OCI-LY1 (cell line): Measurements from ENCODE around the gene SUCNR1.

Experiments used
- H2AFZ ChIP-seq: fragments of 200-600 bp; sonication (generic), shearing (Covaris generic); 2 replicates; pipeline ENCODE4 v1.6.0; 2014; ENCODE audit warnings: antibody characterized with exemption, mild to moderate bottlenecking, low read length
- H3F3A ChIP-seq: fragments of 200-600 bp; sonication (generic), shearing (Covaris generic); 2 replicates; pipeline ENCODE4 v1.6.0; 2014; ENCODE audit warnings: mild to moderate bottlenecking, antibody characterized with exemption, low read length, moderate library complexity; ENCODE audit not compliant: insufficient read depth
- H3K27ac ChIP-seq: fragments of 200-600 bp; sonication (generic); 2 replicates; pipeline ENCODE4 v1.5.1; 2014; ENCODE audit warnings: low read length, mixed run types, mild to moderate bottlenecking, low read depth; ENCODE audit not compliant: poor library complexity, severe bottlenecking
- H3K27me3 ChIP-seq: fragments of 200-600 bp; sonication (generic); 2 replicates; pipeline ENCODE4 v1.6.0; 2014; ENCODE audit warnings: antibody characterized with exemption, mild to moderate bottlenecking, low read length, moderate library complexity; ENCODE audit not compliant: insufficient read depth
- H3K36me3 ChIP-seq: fragments of 200-600 bp; sonication (generic); 2 replicates; pipeline ENCODE4 v1.6.1; 2014; ENCODE audit warnings: mild to moderate bottlenecking, antibody characterized with exemption, low read length, moderate library complexity, mixed read lengths; ENCODE audit not compliant: insufficient read depth
- H3K4me1 ChIP-seq: fragments of 200-600 bp; sonication (generic); 2 replicates; pipeline ENCODE4 v1.5.1; 2014; ENCODE audit warnings: mild to moderate bottlenecking, low read length, moderate library complexity; ENCODE audit not compliant: insufficient read depth, severe bottlenecking
- H3K4me2 ChIP-seq: fragments of 200-600 bp; sonication (generic), shearing (Covaris generic); 2 replicates; pipeline ENCODE4 v1.6.1; 2014; ENCODE audit warnings: low read length
- H3K4me3 ChIP-seq: fragments of 200-600 bp; sonication (generic); 2 replicates; pipeline ENCODE4 v1.5.1; 2014; ENCODE audit warnings: low read length, low read depth, mild to moderate bottlenecking, mixed read lengths; ENCODE audit not compliant: poor library complexity, severe bottlenecking
- H3K79me2 ChIP-seq: fragments of 200-600 bp; shearing (Covaris generic); 2 replicates; pipeline ENCODE4 v1.6.1; 2016; ENCODE audit warnings: mixed run types, low read length, mixed read lengths; ENCODE audit not compliant: insufficient read depth
- H3K9ac ChIP-seq: fragments of 200-600 bp; sonication (generic), shearing (Covaris generic); 2 replicates; pipeline ENCODE4 v1.6.1; 2014; ENCODE audit warnings: mild to moderate bottlenecking, low read length, mixed read lengths
- H3K9me2 ChIP-seq: fragments of 200-600 bp; sonication (generic), shearing (Covaris generic); 2 replicates; pipeline ENCODE4 v1.6.1; 2014; ENCODE audit warnings: low read depth, mild to moderate bottlenecking, low read length, mixed read lengths
- H3K9me3 ChIP-seq: fragments of 200-600 bp; shearing (Covaris generic); 2 replicates; pipeline ENCODE4 v1.6.1; 2014; ENCODE audit warnings: low read length, mixed read lengths
- H4K20me1 ChIP-seq: fragments of 200-600 bp; sonication (generic), shearing (Covaris generic); 2 replicates; pipeline ENCODE4 v1.6.0; 2016; ENCODE audit warnings: mild to moderate bottlenecking, low read length; ENCODE audit not compliant: insufficient read depth
- CTCF ChIP-seq: fragments of 200-600 bp; sonication (generic), shearing (Covaris generic); IDR thresholded peaks from 2 replicates; pipeline ENCODE4 v1.5.1; 2017; ENCODE audit warnings: mild to moderate bottlenecking, antibody characterized with exemption, low read length, moderate library complexity, mixed read lengths
- EZH2 ChIP-seq: fragments of 200-600 bp; sonication (generic), shearing (Covaris generic); IDR thresholded peaks from 2 replicates; pipeline ENCODE4 v1.8.0; 2017; ENCODE audit warnings: borderline replicate concordance, mixed run types, mild to moderate bottlenecking, antibody characterized with exemption, low read length, moderate library complexity, mixed read lengths

The SUCNR1 gene

GRCh38 chr3:151890721-151891141 is 17.3 kb downstream of the SUCNR1 start:
- Histone ChIP-seq H3K9me3 (no peaks in the 10 kb centered on the region), H3K4me1 (no peaks in the 10 kb centered on the region), H3K9ac (no peak overlapping the region), H4K20me1 (no peaks in the 10 kb centered on the region), H3K27ac (no peak overlapping the region), H3F3A (no peaks in the 10 kb centered on the region), H3K36me3 (no peaks in the 10 kb centered on the region), H3K4me3 (no peak overlapping the region), H2AFZ (no peak overlapping the region), H3K9me2 (no peaks in the 10 kb centered on the region), H3K4me2 (no peak overlapping the region), H3K79me2 (no peaks in the 10 kb centered on the region), H3K27me3 (no peaks in the 10 kb centered on the region)
- TF ChIP-seq EZH2 (no peak), CTCF (no peak)

GRCh38 chr3:151891721-151892120 is 18.3 kb downstream of the SUCNR1 start:
- Histone ChIP-seq H3K36me3 (no peaks in the 10 kb centered on the region), H3K79me2 (no peaks in the 10 kb centered on the region), H3K4me3 (no peak overlapping the region), H4K20me1 (no peaks in the 10 kb centered on the region), H3F3A (no peaks in the 10 kb centered on the region), H3K4me2 (no peak overlapping the region), H3K9me2 (no peaks in the 10 kb centered on the region), H3K27ac (no peak overlapping the region), H3K4me1 (no peaks in the 10 kb centered on the region), H3K27me3 (no peaks in the 10 kb centered on the region), H3K9me3 (no peaks in the 10 kb centered on the region), H3K9ac (no peak overlapping the region), H2AFZ (no peak overlapping the region)
- TF ChIP-seq EZH2 (no peak), CTCF (no peak)

- H2AFZ ChIP-seq: no peak overlapping the region
These were observed 20.8 kb downstream of the SUCNR1 start for GRCh38 chr3:151894219-151894618.

More at GRCh38 chr3:151894219-151894618, 20.8 kb downstream of the SUCNR1 start:
- no peak overlapping the region for H3K27ac ChIP-seq
- no peaks in the 10 kb centered on the region for H3K27me3 ChIP-seq
- no peaks in the 10 kb centered on the region for H3K79me2 ChIP-seq
- H4K20me1 ChIP-seq: no peaks in the 10 kb centered on the region
- H3K4me1 ChIP-seq: no peaks in the 10 kb centered on the region
- H3K9ac ChIP-seq: no peak overlapping the region
- no peak for TF ChIP-seq EZH2
- TF ChIP-seq CTCF: no peak
- no peaks in the 10 kb centered on the region for H3K9me3 ChIP-seq
- no peaks in the 10 kb centered on the region for H3F3A ChIP-seq
- no peaks in the 10 kb centered on the region for H3K9me2 ChIP-seq
- H3K36me3 ChIP-seq: no peaks in the 10 kb centered on the region
- H3K4me2 ChIP-seq: no peak overlapping the region
- no peak overlapping the region for H3K4me3 ChIP-seq
